OCI-LY7 (cell line): ENCODE measurements around the gene PLXNB1. TPM values are rescaled to one million over a fixed set of nuclear protein-coding genes. Genes with fewer than 3 reads are reported as not detected.

Experiments
- BruUV-seq: library from RNA; stranded (reverse); fragments of 400-500 nt; replicated peaks from 2 replicates; lab custom pipeline; 2021; lab: Mats Ljungman, UMichigan
- CTCF ChIA-PET: fragments of 300-600 bp; sonication (Branson Sonifier 250); formaldehyde crosslinking; loops from one replicate; lab custom pipeline; 2022; ENCODE audit warnings: antibody characterized with exemption; ENCODE audit not compliant: unreplicated experiment; lab: Charles Lee
- POLR2A ChIA-PET: fragments of 300-600 bp; sonication (Branson Sonifier 250); formaldehyde crosslinking; loops from one replicate; lab custom pipeline; 2022; ENCODE audit warnings: antibody characterized with exemption; lab: Charles Lee
- DNase-seq: peaks from one replicate; pipeline ENCODE4 v3.0.0-alpha.2; 2015; ENCODE audit warnings: low spot score
- H2AFZ ChIP-seq: fragments of 200-600 bp; sonication (generic), shearing (Covaris generic); 2 replicates; pipeline ENCODE4 v1.6.1; 2014; ENCODE audit warnings: mild to moderate bottlenecking, antibody characterized with exemption, low read length, moderate library complexity
- H3K27ac ChIP-seq: fragments of 200-600 bp; sonication (generic); 2 replicates; pipeline ENCODE4 v1.5.1; 2014; ENCODE audit warnings: mixed run types, low read depth, mild to moderate bottlenecking, moderate library complexity, low read length, inconsistent platforms; ENCODE audit not compliant: poor library complexity, severe bottlenecking
- H3K36me3 ChIP-seq: fragments of 200-600 bp; sonication (generic); 2 replicates; pipeline ENCODE4 v1.6.1; 2014; ENCODE audit warnings: mild to moderate bottlenecking, antibody characterized with exemption, low read length, moderate library complexity, mixed read lengths; ENCODE audit not compliant: insufficient read depth
- H3K4me1 ChIP-seq: fragments of 200-600 bp; sonication (generic); 2 replicates; pipeline ENCODE4 v1.5.1; 2014; ENCODE audit warnings: mild to moderate bottlenecking, low read length; ENCODE audit not compliant: insufficient read depth, poor library complexity, severe bottlenecking
- H3K4me2 ChIP-seq: fragments of 200-600 bp; sonication (generic); 2 replicates; pipeline ENCODE4 v1.6.1; 2014; ENCODE audit warnings: mild to moderate bottlenecking, low read length
- H3K4me3 ChIP-seq: fragments of 200-600 bp; sonication (generic); 2 replicates; pipeline ENCODE4 v1.5.1; 2014; ENCODE audit warnings: mild to moderate bottlenecking, low read depth, low read length; ENCODE audit not compliant: poor library complexity, severe bottlenecking
- H3K79me2 ChIP-seq: fragments of 200-600 bp; sonication (generic); 2 replicates; pipeline ENCODE4 v1.6.1; 2016; ENCODE audit warnings: low read depth, mild to moderate bottlenecking, low read length, moderate library complexity, mixed read lengths; ENCODE audit not compliant: insufficient read depth
- H3K9me2 ChIP-seq: fragments of 200-600 bp; sonication (generic); 2 replicates; pipeline ENCODE4 v1.6.1; 2016; ENCODE audit warnings: mild to moderate bottlenecking, low read length, mixed read lengths; ENCODE audit not compliant: insufficient read depth
- H3K9me3 ChIP-seq: fragments of 200-600 bp; sonication (generic); 2 replicates; pipeline ENCODE4 v1.6.1; 2014; ENCODE audit warnings: mild to moderate bottlenecking, mixed run types, low read length, mixed read lengths
- H4K20me1 ChIP-seq: fragments of 200-600 bp; sonication (generic); 2 replicates; pipeline ENCODE4 v1.6.1; 2014; ENCODE audit warnings: mild to moderate bottlenecking, antibody characterized with exemption, low read length, moderate library complexity, mixed read lengths; ENCODE audit not compliant: insufficient read depth
- CTCF ChIP-seq: fragments of 200-600 bp; sonication (generic); conservative IDR thresholded peaks from 2 replicates; pipeline ENCODE4 v1.5.1; 2014; ENCODE audit warnings: mild to moderate bottlenecking, antibody characterized with exemption, low read length, moderate library complexity, mixed read lengths
- EZH2phosphoT487 ChIP-seq: fragments of 200-600 bp; sonication (generic); IDR thresholded peaks from 2 replicates; pipeline ENCODE4 v1.6.1; 2018; ENCODE audit warnings: low read depth, borderline replicate concordance, mild to moderate bottlenecking, mixed run types, antibody characterized with exemption, low read length, moderate library complexity, mixed read lengths
- intact Hi-C: fragments of 100-400 bp; cut with micrococcal nuclease; formaldehyde crosslinking; loops from one replicate; pipeline ENCODE4 v1.10.0; 2022; ENCODE audit not compliant: unreplicated experiment
- total RNA-seq, 2 experiments: library from RNA; depleted of rRNA in 1 of 2; stranded (reverse); fragments of >200 nt in 1 of 2; shearing (Covaris generic) in 1 of 2; gene quantifications; 2 replicates each; pipeline ENCODE4 v1.2.3, GENCODE V29; 2014 to 2022

PLXNB1 gene
- total RNA-seq, 2 experiments from 2014 or later, result 4.4 to 6.4 TPM

- no peaks in the 10 kb centered on the region for H4K20me1 ChIP-seq
- no peaks in the 10 kb centered on the region for H3K36me3 ChIP-seq
- no peaks in the 10 kb centered on the region for H3K79me2 ChIP-seq
- TF ChIP-seq CTCF (no peak), EZH2phosphoT487 (no peak)
- no peak overlapping the region for H3K4me2 ChIP-seq
- no peaks in the 10 kb centered on the region for H3K9me3 ChIP-seq
- H3K4me3 ChIP-seq, result no peak overlapping the region
- no TSS peak for BruUV-seq
- CTCF ChIA-PET, result no interaction called here
- DNase-seq, result no peak
- H3K4me1 ChIP-seq, result peaks cover under 1% of the 10 kb centered on the region
- H3K27ac ChIP-seq, result no peak overlapping the region
- intact Hi-C loops, result no loop called here
- no peaks in the 10 kb centered on the region for H3K9me2 ChIP-seq
- POLR2A ChIA-PET, result interaction anchor here (0.6 to 0.9 kb wide), 3 partner anchors 11 to 114 kb away, joined by 3 to 6 read pairs (median 3); no protein-coding TSS in a partner anchor
- no peak overlapping the region for H2AFZ ChIP-seq
These were observed 11.2 kb downstream of the PLXNB1 start for GRCh38 chr3:48418651-48419050.

GRCh38 chr3:48418140-48418539, 11.7 kb downstream of the PLXNB1 start:
- no peak overlapping the region for H2AFZ ChIP-seq
- H3K27ac ChIP-seq, result no peak overlapping the region
- peaks cover 6% of the 10 kb centered on the region for H3K4me1 ChIP-seq
- POLR2A ChIA-PET, result interaction anchor here (0.7 kb wide), 1 partner anchor 115 kb away, joined by 6 read pairs; no protein-coding TSS in a partner anchor
- H4K20me1 ChIP-seq, result no peaks in the 10 kb centered on the region
- H3K4me2 ChIP-seq, result no peak overlapping the region
- BruUV-seq, result no TSS peak
- no peaks in the 10 kb centered on the region for H3K79me2 ChIP-seq
- no peak for DNase-seq
- H3K36me3 ChIP-seq, result no peaks in the 10 kb centered on the region
- no peaks in the 10 kb centered on the region for H3K9me3 ChIP-seq
- no peak for TF ChIP-seq CTCF
- TF ChIP-seq EZH2phosphoT487, result no peak
- CTCF ChIA-PET, result no interaction called here
- no peaks in the 10 kb centered on the region for H3K9me2 ChIP-seq
- no peak overlapping the region for H3K4me3 ChIP-seq
- intact Hi-C loops, result no loop called here

DNA sequence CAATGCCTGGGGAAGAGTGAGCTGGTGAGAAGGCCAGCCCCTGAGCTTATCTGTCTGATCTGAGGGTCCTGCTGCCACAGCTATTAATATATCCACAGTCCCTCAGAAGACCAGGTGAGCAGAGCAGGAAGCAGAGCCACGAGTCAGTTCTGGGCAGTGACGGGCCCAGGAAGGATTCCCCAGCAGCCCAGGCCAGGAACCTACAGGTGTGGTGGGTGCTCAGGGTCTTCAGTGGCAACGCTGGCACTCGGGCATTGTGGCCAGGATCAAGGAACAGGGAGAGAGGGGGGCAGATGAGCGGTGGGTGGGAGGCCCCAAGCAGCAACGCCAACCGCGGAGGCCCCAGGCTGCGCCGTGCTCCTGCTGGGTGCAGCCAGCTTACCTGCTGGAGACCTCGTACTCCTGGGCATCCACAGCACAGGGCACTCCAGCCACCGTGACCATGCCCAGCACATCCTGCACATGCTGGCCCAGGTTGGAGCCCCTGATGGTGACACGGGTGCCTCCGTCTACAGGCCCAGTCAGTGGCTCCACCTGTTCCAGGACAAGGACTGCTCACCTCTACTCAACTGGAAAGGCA, 12.3 kb downstream of the PLXNB1 start:
- Histone ChIP-seq H3K79me2 (no peaks in the 10 kb centered on the region), H3K36me3 (no peaks in the 10 kb centered on the region), H3K4me1 (peaks cover 6% of the 10 kb centered on the region), H3K4me3 (no peak overlapping the region), H3K9me3 (no peaks in the 10 kb centered on the region), H3K27ac (no peak overlapping the region), H3K4me2 (no peak overlapping the region), H4K20me1 (no peaks in the 10 kb centered on the region), H2AFZ (no peak overlapping the region), H3K9me2 (no peaks in the 10 kb centered on the region)
- no peak for DNase-seq
- no TSS peak for BruUV-seq
- TF ChIP-seq EZH2phosphoT487 (no peak), CTCF (no peak)
- ChIA-PET POLR2A (interaction anchor here (0.7 kb wide), 1 partner anchor 115 kb away, joined by 6 read pairs; no protein-coding TSS in a partner anchor), CTCF (no interaction called here)
- intact Hi-C loops, result no loop called here
